Measurements from ENCODE around the gene NSUN2. TPM values are rescaled to one million over a fixed set of nuclear protein-coding genes. Genes with fewer than 3 reads are reported as not detected.

The NSUN2 gene
- total and polyA plus RNA-seq, 7 donors, result 29.3 to 54.4 (median 31.9) TPM

DNA sequence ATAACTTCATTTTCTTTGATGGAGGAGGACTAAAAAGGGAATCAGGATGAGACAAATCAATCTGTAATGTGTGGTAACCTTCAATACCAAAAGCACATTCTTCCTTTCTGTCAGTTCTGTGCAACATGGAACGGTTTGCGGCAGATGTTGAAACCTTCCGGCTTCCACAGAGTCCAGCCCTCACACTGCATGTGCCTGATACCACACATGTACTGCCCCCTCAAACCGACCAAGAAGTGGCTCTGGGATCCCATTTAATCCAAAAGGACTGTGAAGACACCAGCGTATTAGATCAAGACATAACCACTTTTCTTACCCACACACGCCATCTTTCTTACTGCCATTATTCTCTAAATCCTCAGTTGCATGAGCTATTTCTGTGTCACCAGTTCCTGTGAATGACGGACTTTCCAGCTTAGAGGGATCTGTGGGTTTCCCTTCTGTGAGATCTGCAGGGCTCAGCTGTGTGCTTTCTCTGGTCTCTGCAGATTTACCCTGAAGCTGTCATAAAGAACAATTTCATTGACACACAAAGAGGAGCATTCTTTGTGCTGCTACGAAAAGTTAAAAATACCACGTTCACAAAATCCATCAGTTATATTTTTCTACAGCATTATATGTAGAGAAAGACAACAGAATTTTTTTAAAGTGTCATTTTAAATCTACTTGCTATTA lies 25.8 kb downstream of the NSUN2 start:
- no peak overlapping the region for H3K4me3 ChIP-seq
- no peaks in the 10 kb centered on the region for H3K9me3 ChIP-seq
- WGBS, 2 donors, result 87 to 91% methylated on average over 9 of the region's 9 CpGs
- peaks cover 39 to 100% (median 72%) of the 10 kb centered on the region in 4 donors for H3K36me3 ChIP-seq
- H3K27ac ChIP-seq, result no peak overlapping the region
- no peak for DNase-seq
- TF ChIP-seq POLR2A (IDR thresholded peaks at IDR 0.05) (no peak), CTCF (IDR thresholded peaks at IDR 0.05) (no peak), POLR2AphosphoS5 (IDR thresholded peaks at IDR 0.05) (no peak), EP300 (IDR thresholded peaks at IDR 0.05) (no peak)
- intact Hi-C loops (cut with DNase I), result no loop called here
- H3K4me1 ChIP-seq, result no peaks in the 10 kb centered on the region
- no peaks in the 10 kb centered on the region for H3K27me3 ChIP-seq

DNA sequence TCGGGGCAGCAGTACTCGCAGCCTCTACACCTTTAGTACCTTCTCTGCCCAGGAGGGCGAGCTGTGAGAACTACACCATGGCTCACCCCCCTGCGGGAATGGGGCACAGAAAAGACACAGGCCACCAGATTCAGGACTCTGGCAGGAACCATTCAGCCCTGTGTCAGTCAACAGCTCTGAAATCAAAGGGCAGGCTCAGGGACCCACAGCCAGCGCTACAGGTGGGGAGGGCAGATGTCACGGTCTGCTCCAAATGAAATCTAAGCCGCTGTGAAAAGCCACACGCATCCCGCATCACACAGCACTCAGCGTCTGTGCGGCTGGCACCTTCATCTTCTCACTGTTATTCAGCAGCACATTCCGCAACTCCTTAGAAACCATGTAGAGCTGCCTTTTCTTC lies 27.9 kb downstream of the NSUN2 start:
- H3K27me3 ChIP-seq, result no peaks in the 10 kb centered on the region
- H3K9me3 ChIP-seq, result no peaks in the 10 kb centered on the region
- intact Hi-C loops (cut with DNase I), result no loop called here
- DNase-seq, result no peak
- no peak overlapping the region for H3K27ac ChIP-seq
- H3K4me3 ChIP-seq, result no peak overlapping the region
- H3K4me1 ChIP-seq, result no peaks in the 10 kb centered on the region
- no peak for TF ChIP-seq POLR2AphosphoS5 (IDR thresholded peaks at IDR 0.05)
- TF ChIP-seq CTCF (IDR thresholded peaks at IDR 0.05), result no peak
- H3K36me3 ChIP-seq, result peaks cover 44 to 100% (median 71%) of the 10 kb centered on the region in 4 donors
- 97 to 98% methylated on average over 12 of the region's 12 CpGs for WGBS, 2 donors

- intact Hi-C loops (cut with DNase I), result no loop called here
- Histone ChIP-seq H3K4me1 (no peaks in the 10 kb centered on the region), H3K4me3 (no peak overlapping the region), H3K27ac (no peak overlapping the region), H3K36me3 (peaks cover 40 to 100% (median 68%) of the 10 kb centered on the region in 4 donors), H3K9me3 (no peaks in the 10 kb centered on the region), H3K27me3 (no peaks in the 10 kb centered on the region)
- no peak for TF ChIP-seq EP300 (IDR thresholded peaks at IDR 0.05)
- TF ChIP-seq CTCF (IDR thresholded peaks at IDR 0.05), result no peak
- no peak for TF ChIP-seq POLR2A (IDR thresholded peaks at IDR 0.05)
- no peak for TF ChIP-seq POLR2AphosphoS5 (IDR thresholded peaks at IDR 0.05)
- WGBS, 2 donors, result 85 to 94% methylated on average over 6 of the region's 6 CpGs
- DNase-seq, result no peak
These were observed 28.5 kb downstream of the NSUN2 start for GRCh38 chr5:6604341-6604740.

- Histone ChIP-seq H3K9me3 (no peaks in the 10 kb centered on the region), H3K4me1 (no peaks in the 10 kb centered on the region), H3K27ac (no peak overlapping the region), H3K27me3 (no peaks in the 10 kb centered on the region), H3K36me3 (peaks cover 34 to 100% (median 65%) of the 10 kb centered on the region in 4 donors), H3K4me3 (no peak overlapping the region)
- TF ChIP-seq POLR2A (IDR thresholded peaks at IDR 0.05) (no peak), CTCF (IDR thresholded peaks at IDR 0.05) (no peak), POLR2AphosphoS5 (IDR thresholded peaks at IDR 0.05) (no peak), EP300 (IDR thresholded peaks at IDR 0.05) (no peak)
- DNase-seq, result no peak
- intact Hi-C loops (cut with DNase I), result no loop called here
- 94 to 95% methylated on average over 5 of the region's 5 CpGs for WGBS, 2 donors
These were observed 29.2 kb downstream of the NSUN2 start for GRCh38 chr5:6603643-6604042.

GRCh38 chr5:6602441-6602840 lies 30.4 kb downstream of the NSUN2 start:
- TF ChIP-seq POLR2A (IDR thresholded peaks at IDR 0.05) (no peak), POLR2AphosphoS5 (IDR thresholded peaks at IDR 0.05) (no peak), EP300 (IDR thresholded peaks at IDR 0.05) (no peak), CTCF (IDR thresholded peaks at IDR 0.05) (no peak)
- 79 to 98% methylated on average over 7 of the region's 7 CpGs for WGBS, 2 donors
- peaks cover 0 to 6% (median 0%) of the 10 kb centered on the region in 4 donors for H3K4me1 ChIP-seq
- no peak overlapping the region for H3K4me3 ChIP-seq
- H3K9me3 ChIP-seq, result no peaks in the 10 kb centered on the region
- peaks cover 34 to 92% (median 65%) of the 10 kb centered on the region in 4 donors for H3K36me3 ChIP-seq
- no peak overlapping the region for H3K27ac ChIP-seq
- DNase-seq, result no peak
- H3K27me3 ChIP-seq, result no peaks in the 10 kb centered on the region
- intact Hi-C loops (cut with DNase I), result no loop called here
